Measurements from ENCODE around the gene SSPN.
"Not testable (repeated sequence)": the region's sequence is repeated elsewhere in the genome, so short reads cannot be mapped to it uniquely, and the experiment has no call there.

The SSPN gene

DNA sequence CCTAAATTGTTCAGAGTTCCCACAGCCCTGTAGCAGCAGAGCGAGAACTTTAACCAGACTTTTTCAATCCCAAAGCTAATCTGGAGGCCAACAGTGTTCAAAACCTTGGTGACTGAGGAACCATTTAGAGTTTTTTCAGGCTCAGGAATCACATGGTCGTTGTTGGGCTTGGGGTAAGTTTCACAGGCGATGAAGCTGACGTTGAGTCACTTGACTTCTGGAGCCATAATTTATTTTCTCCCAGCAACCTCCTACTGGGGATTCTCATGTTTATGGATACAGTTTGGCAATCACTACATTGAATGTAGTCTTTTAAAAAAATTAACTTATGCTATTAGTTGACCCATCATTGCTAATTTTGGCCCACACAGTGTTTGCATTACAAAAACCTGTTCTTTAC lies 34.5 kb downstream of the SSPN start:
- DNase-seq (ENCODE audit: low read depth in 2 of 2), result no peak

DNA sequence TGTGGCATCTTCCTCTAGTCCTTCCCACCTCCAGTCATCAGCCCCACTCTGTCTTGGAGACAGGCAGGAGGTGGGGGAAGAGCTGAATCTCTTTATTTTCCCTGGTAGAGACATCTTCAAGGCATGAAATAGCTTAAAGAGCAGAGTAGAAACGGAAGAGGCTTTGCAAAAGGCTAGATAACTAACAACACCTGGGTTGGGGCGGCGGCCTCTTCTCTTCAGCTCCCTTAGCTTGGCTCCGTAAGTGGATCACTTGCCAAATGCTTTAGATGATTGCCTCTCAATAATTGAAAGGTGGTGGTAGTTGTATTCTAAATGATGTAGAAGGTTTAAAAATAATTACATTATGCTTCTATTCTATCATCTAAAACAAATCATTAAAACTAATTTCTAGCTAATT lies 36.1 kb downstream of the SSPN start:
- DNase-seq (ENCODE audit: low read depth in 2 of 2), result no peak

DNA sequence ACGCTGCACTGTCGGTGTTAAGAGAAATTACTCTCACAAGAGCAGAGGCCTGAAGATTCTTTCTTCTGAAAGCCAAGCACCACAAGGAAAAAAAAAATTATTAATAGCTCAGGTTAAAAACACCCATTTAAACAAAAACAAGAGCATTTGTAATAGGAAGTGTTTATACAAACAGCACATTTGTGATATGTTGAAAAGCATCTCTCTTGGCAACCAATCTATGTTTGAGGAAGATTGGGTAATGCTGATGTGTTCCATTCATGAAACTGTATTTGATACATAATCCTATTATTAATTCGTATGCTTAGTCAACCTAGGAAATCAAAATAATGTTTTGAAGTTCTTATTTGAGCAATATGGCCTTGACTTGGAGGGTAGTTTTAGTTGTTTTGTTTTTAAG lies 36.5 kb downstream of the SSPN start:
- no peak for DNase-seq (ENCODE audit: low read depth in 2 of 2)

DNA sequence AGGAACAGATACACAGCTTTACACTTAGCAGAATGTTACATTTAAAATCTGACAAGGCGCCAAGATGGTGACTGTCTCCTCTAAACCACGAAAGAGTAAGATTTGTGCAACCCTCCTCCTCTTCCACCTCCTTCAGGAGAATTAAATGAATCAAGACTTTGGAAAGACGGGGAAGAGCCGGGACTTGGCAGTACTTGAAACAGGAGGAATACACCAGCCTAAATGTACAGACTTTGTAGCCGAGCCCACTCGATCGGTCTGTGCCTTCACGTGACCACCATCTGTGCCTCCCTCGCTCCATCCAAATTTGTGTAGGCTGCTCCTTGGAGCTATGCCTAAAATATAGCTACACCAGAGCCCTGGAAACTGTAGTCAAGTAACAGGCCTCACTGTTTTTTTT lies 38.3 kb downstream of the SSPN start:
- no peak for DNase-seq (ENCODE audit: low read depth in 2 of 2)

DNA sequence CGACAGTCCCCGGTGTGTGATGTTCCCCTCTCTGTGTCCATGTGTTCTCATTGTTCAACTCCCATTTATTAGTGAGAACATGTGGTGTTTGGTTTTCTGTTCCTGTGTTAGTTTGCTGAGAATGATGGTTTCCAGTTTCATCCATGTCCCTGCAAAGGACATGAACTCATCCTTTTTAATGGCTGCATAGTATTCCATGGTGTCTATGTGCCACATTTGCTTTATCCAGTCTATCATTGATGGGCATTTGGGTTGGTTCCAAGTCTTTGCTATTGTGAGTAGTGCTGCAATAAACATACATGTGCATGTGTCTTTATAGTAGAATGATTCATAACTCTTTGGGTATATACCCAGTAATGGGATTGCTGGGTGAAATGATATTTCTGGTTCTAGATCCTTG lies 40.1 kb downstream of the SSPN start:
- DNase-seq (ENCODE audit: low read depth in 2 of 2), result not testable (repeated sequence)

DNA sequence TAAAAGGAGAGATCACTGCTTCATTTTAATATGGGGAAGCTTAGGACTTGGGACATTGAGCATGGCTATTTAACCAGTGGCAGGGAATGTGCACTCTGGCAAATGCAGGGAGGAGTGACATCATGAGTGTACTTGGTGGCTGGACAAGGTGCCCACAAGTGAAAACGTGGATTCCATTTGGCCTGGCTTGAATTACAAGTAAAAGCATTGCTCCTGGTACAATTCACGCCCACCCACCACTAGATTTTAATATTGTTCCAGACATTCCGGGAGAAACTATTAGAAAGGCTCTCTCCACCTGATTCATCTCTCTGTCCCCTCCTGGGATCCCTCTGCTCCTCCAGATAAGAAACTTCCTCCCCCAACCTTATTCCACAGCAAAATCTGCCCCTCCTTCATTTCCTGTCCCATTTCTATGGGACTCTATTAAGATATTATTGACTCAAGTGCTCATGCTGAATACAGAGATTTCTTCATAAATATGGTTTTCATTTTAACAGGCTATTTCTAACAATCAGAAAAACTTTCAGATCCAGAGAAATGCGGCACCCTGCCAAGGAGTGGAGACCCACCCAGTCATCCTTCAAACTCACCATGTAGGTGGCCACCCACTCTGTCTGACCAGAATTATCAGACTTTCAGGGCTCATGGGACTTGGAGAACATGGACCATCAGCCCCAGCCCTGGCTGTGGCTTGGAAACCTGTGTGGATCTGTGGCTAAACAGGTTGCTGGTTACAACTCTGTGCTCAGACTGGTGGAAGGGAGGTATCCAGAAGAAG lies 43.2 kb downstream of the SSPN start:
- no peak for DNase-seq (ENCODE audit: low read depth in 2 of 2)

DNA sequence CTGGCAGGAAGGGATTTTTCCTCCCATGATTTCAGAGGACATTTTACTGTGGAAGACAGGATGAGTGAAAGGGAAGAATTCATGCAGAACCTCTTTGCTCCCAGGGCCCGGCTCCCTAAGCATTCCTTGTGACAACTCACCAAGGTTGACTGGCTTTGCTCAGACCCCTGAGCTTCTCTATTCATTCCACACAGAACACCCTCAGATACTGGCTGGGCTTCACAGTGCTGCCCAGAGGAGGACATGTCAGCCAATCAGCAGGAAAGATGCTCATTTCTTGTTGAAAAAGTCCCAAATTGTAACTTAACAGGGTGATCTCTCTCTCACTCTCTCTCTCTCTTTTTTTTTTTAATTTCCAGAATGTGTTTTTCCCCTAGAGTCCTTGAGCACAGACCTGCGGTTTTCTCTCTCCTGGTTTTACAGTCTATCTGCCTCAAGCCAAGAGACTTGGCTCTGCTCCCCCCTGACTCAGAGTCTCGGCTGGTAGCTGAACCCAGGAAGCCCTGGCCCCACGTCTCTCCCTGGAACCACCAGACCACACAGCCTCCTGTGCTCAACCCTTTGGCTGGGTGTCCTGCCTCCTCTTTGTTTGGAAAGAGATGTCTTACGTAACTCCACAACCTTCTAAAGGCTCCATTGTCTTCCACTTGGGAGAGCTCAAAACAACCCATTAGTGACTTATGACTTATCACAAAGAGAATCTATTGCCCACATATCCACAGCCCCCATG lies 43.9 kb downstream of the SSPN start:
- no peak for DNase-seq (ENCODE audit: low read depth in 2 of 2)

DNA sequence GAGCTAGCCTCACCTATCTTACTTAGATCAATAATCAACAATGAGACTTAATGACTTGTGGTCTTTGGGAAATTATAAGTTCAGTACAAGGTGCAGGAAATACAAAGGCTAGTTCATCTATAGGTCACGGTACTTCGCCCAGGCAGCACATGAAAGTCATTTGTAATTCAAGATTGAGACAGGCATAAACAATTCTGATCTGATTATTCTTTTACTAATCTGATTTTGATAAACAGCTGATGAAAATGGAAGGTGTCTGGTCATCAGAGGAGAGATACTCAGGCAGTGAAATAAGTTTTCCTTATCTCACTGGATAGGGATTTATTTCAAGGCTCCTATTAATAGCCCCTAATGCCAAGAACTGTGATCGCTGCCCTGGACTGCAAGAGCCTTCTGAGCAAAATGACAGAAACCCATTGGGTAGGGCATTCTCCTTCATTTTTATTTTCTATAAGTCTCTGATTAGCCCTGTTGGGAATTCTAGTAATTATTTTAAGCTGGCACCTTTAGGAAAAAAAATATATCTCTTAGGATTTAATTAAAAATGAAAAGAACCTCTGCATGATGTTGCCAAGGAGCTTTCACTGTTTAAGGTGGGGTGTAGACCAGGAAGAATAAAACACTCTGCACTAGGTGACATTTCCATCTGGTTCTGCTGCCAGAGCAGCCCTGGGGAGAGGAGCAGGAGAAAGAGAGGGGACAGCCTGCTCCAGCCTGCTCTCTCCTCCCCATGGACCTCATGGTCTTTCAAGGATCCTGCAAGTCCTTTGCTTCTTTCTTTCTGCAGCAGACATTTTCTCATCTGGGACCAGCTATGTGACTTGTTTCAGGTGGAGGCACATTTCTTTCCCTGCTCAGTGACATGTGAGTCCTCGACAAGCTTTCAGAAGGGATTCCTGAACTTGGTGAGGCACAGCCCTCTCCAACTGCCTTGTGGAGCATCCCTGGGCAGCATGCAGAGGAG lies 44.8 kb downstream of the SSPN start:
- no peak for DNase-seq (ENCODE audit: low read depth in 2 of 2)

DNA sequence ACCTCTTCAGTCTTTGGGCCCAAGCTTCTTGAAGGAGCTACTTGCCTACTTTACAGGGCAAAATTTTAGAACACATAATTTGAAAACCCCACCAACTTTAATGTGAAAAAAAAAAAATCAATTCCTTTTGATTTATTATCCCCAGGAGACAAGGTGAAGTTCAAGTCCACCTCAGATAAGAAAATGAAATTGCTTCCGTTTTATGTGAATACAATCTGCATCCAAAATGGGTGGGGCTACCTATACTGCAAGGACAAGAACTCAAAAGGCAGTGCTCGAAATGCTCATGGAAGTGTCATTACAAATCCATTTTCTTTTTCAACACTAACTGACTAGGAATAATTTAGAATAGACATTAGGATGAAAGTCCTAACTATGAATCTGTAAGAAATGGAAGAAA lies 45.7 kb downstream of the SSPN start:
- DNase-seq (ENCODE audit: low read depth in 2 of 2), result no peak

DNA sequence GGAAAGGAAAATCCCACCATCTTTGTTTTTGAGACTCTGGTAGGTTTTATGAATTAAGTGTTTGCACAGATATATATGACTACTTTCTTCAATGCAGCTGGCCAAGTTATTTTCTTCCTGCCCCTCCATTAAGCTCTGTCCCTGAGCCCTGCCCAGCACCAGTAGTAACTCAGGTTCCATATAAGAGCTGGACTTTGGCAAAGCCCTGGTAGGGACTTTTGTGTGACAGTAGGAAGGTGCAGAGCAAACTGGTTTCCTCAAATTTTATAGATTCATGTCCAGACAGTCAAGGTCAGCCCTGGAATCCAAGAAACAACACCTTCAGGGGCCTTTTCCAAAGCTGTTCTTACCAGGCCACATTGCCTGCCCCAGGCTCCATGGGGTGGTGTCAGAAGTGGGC lies 47.3 kb downstream of the SSPN start:
- no peak for DNase-seq (ENCODE audit: low read depth in 2 of 2)

DNA sequence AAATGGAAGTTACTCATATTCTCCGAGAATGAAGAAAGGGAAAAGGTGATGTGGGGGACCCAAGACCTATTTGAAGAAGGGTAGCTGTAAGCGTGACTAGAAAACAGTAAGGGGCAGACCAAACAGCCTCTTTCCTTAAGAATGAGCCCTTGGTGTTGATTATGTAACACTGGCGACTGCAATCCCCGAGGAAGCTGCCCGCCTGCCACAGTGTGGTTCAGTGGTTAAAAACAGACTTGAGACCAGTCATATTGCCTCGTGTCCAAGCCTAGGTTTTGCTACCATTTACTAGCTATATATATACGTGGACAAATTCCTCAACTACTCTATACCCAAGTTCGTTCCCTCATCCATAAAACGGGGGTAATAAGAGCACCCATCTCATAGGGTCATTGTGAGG lies 49.1 kb downstream of the SSPN start:
- no peak for DNase-seq (ENCODE audit: low read depth in 2 of 2)

DNA sequence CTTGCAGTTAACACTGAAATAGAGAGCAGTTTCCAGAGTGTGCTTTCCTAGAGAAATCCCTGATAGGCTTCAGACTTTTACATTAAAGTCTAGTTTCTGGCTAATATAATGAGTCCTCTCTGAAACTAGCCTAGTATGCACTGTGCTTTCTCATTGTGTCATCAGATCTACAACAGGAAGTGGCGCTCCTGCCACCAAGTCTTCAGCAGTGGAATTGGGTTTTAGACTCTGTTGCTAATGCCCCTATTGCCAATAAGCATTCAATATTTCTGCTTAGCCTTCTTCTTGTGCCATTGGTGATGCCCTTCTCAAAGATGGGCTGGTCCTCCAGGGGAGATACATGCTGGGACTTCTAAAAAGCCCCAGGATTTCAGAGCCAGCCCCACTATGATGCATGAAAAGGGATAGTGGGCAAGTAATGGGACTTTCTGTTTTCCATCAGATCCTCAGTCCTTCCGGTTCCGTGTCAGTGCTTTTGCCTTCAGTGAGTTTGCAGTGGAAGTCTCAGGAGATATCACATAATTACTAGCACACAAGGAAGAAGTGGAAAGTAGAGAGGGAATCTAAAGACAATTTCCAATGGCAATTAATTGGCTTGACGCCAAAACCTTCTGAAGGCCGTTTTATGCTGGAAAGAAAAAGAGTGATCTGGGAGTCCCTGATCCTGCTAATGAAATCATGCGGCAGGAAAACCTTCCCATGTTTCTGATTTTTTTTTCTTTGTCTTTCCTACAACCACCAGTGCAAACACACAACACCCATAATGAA lies 50.0 kb downstream of the SSPN start:
- DNase-seq (ENCODE audit: low read depth in 2 of 2), result no peak

DNA sequence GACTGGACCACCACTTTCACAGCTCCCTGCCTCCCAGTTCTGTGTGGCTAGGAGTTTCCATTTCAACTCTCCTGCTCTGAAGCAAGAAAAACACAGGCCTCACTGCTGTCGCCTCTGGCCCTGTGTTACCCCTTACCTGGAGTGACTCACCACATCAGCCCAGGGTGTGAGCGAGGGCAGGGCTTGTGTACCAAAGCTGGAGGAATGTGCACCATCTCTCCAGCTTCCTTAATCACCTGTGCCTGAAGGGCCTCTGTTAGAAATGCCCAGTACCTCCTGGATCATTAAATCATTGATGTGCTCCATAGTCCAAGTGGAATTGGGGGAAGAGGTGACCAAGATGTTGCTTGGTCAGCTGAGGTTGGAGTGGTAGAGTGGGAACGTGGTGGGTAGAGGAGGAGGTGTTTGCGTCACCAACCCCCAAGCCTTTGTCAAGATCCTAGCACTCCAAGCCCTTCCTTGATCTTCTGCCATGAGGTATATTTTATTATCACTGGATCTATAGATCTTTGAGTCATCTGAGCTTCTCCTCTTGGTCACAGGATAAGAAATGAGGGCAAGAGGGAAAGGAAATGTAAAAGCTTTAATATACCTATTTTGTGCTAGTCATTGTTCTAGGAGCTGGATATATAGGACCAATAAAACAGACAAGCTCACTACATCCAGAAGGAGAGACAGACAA lies 51.3 kb downstream of the SSPN start:
- no peak for DNase-seq (ENCODE audit: low read depth in 2 of 2)

DNA sequence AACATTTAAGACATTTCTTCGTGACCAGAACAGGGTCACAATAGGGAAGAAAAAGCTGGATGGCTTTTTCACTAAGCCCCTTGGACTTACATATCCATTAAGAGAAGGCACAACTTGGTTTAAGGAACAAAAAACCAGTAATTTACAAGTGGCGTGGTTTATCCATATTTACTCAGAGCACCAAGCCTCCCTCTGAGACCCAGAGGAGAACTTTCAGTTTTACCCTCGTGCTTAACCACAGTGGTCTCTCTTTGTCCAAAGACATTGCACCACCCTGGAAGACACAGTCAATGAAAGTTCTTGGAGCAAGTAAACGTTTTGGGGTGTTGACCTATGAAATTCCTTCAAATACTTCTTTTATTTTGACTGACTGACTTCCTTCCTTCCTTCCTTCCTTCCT lies 52.5 kb downstream of the SSPN start:
- DNase-seq (ENCODE audit: low read depth in 2 of 2), result no peak

DNA sequence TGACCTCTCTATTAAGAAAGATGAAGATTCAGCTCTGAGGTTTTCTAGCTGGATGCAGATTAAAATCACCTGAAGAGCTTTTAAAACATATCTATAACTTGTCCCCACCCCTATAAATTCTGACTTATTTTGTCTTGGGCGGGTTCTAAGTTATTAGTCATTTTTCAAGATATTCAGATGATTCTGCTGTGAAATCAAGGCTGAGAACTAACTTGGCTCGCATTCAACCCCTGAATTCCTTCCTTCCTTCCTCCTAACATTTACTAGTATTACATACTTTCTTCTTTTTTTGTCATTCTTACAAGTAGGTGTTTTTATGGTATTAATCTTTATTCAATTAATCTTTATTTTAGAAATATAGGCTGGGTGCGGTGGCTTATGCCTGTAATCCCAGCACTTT lies 55.4 kb downstream of the SSPN start:
- DNase-seq (ENCODE audit: low read depth in 2 of 2), result no peak

DNA sequence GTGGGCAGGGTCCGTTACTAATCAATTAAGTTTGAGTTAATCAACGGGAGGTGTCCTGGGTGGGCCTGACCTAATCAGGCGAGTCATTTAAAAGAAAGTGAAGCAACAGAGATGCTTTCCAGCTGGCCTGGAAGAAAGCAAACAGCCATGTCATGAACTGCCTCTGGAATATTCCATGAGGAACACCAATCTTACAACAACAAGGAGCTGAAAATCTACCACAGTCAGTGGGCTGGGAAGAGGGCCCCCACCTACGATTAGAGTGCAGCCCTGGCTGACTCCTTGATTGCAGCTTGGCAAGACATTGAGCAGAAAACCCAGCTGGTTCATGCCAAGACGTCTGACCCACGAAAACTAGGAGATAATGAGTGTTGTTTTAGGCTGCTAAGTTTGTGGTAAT lies 56.2 kb downstream of the SSPN start:
- no peak for DNase-seq (ENCODE audit: low read depth in 2 of 2)

DNA sequence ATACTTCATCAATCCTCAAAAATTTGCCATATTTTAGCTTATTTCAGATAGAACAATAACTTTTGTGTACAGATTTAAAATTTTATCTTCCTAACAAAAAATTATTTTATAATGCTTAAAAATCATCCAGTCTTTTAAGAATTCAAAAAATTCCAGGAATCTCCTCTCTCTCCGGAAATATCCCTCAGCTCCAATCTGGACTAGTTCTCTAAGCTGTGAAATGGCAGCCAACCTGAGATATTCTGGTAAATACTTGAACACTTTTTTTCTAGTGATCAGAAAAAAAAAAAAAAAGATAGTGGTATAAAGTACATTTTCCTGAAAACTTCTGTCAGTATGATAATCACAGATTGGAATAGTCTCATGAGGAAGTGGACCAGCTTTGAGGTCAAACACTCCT lies 57.6 kb downstream of the SSPN start:
- DNase-seq (ENCODE audit: low read depth in 2 of 2), result no peak

DNA sequence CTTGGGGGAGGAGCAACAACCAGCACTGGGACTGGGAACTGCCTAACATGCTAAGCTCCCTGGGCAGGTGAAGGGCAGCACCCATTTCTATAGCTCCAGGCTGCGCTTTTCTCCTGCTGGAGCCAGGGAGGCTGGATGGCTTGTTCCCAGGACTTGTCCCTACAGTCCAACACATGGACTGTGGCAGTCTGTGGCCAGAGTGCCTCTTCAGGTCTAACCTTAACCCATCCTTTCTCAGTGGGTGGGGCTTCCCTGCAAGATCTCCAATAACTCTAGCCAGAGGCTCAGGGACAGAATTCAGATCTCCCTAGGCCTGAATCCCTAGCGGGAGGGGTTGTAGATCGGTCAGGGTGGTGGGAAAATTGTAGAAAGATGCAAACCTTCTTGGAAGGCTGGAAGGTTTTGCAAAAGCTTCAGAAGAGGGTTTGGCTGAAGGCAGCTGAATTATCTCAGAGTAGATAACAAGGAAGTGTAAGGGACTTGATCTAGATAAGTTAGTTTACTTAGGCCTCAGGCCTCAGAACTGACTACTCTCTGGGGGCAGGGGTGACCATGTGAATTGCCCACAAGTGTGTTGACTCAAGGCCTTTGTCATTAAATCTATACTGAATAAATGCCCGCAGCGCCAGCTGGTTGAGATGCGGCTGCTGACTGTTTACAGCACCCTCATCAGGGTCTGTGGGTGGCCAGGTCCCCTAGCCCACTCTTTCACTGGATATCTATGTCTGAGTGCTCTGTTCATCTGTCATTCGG lies 60.7 kb downstream of the SSPN start:
- DNase-seq (ENCODE audit: low read depth in 2 of 2), result no peak

DNA sequence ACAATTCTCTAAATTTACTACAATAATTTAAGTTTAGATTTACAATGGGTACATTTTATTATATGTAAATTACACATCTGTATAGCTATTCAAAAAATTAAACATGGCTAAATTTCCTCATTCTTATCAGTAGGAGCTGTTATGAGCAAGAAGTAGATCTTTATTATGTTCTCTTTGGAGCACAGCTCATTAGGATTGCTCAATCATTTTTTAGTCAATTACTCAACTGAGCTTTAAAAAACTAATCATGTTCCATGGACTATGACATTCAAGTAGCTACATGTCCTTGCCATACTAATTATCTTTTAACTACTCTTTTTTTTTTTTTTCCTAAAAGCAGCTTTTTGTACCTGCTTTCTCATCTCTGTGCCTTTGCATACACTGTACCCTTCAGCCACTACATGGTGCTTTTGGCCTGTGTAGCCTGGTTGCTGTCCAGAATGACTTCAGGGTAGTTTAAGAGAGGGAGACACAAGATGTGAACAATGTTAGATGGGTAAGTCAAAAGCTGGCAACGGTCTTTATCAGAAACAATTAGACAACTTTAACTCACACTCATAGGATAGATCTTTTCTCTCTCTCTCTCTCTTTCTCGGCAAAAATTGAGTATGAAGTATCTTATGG lies 69.0 kb downstream of the SSPN start:
- DNase-seq (ENCODE audit: low read depth in 2 of 2), result no peak

DNA sequence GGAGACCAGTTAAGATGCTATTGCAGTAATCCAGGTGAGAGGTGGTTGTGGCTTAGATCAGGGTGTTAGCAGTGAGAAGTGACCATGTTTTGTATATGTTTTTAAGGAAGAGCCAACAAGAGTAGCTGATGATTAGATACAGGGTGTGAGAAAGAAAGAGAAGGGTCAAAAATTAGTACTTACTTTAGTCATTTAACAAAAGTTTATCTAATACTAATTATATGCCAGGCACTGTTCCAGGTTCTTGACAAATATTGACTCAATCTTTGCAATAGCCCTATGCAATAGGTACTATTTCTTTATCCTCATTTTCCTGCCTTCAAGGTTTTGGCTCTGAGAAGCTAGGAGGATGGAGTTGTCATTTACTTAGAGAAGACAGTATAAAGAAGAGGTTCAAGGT lies 70.2 kb downstream of the SSPN start:
- DNase-seq (ENCODE audit: low read depth in 2 of 2), result no peak

Data from stimulated activated CD8-positive, alpha-beta memory T cell treated with anti-CD3 and anti-CD28 coated beads, Interleukin-15, amount 100 ng/mL, for 4 hours (primary cell).